Measurements from ENCODE around the gene CYSRT1.
"Not testable (repeated sequence)": the region's sequence is repeated elsewhere in the genome, so short reads cannot be mapped to it uniquely, and the experiment has no call there.

CYSRT1 gene

DNA sequence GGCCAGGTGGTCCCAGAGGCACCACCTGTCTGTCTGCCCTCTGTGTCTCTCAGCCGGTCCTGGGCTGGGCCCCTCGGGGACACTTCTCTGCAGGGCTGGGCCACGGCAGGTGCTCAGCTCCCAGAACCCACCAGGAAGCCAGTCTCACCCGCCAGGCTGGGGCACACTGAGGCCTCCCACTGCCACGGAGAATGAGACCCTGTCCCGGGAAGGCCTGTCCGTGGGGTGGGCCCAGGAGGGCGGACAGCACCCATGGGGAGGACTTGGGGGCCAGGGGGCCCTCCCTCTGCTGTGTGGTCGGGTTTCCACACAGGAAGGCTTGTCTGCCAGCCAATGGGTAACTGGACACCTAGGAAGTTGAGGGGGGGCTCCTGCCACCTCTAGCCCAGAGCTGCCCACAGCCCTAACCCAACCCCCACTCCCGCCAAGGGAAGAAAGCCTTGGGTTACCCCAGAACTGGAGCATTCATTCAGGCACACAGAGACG lies 12.0 kb downstream of the CYSRT1 start:
- TF ChIP-seq, protein P1, sequence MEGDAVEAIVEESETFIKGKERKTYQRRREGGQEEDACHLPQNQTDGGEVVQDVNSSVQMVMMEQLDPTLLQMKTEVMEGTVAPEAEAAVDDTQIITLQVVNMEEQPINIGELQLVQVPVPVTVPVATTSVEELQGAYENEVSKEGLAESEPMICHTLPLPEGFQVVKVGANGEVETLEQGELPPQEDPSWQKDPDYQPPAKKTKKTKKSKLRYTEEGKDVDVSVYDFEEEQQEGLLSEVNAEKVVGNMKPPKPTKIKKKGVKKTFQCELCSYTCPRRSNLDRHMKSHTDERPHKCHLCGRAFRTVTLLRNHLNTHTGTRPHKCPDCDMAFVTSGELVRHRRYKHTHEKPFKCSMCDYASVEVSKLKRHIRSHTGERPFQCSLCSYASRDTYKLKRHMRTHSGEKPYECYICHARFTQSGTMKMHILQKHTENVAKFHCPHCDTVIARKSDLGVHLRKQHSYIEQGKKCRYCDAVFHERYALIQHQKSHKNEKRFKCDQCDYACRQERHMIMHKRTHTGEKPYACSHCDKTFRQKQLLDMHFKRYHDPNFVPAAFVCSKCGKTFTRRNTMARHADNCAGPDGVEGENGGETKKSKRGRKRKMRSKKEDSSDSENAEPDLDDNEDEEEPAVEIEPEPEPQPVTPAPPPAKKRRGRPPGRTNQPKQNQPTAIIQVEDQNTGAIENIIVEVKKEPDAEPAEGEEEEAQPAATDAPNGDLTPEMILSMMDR (IDR thresholded peaks at IDR 0.05; ENCODE audit: unreplicated experiment in 3 of 3) = no peak
- H3K4me3 Mint-ChIP-seq = peak overlapping the region in 1 of 3 experiments; percentile 39
- H3K27me3 Mint-ChIP-seq (ENCODE audit: low read depth) = peaks cover 5% of the 10 kb centered on the region

DNA sequence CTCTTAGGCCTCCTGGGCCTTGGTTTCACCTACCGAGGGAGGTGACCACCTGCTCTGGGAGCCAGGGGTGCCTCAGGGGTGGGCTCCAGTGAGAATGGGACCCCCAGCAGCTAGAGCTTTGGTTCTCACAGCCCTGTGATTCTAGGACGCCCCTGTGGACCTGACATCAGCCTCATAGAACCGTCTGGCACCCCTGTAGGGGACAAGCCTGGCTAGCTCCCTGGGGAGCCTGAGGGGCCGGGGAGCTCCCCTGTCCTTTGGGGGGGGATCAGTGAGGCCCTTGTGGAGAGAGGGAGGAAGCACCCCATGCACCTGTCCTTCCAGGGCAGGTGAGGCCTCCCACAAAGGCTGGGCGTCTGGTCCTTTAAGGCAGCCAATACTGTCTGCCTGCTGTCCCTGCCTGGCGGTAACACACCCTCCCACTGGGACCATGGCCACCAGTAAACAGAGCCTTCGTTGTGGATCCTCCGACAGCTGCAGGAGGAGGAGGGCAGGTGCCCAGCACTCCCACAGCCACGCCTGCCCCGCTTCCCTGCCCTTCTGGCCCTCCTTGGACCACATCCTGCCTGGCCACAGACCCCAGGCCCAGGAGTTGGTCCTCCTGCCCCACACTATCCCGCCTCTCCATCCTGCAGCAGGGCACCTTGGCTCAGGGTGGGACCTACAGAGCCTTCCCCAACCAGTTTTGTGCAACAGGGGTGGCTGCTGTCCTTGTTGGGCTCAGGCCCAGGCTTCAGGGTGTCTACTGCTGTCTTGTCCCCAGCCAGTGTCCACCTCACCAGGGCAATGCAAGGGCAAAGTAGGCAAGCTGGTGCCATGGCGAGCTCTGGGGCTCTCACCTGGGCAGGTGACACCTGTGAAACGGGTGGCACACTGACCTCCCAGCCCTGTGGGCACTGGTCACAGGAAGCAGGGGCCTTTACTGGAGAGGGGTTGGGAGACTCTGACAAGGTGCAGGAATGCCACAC lies 13.1 kb downstream of the CYSRT1 start:
- Mint-ChIP-seq H3K36me3 (ENCODE audit: low read depth) (peaks cover 10% of the 10 kb centered on the region), H3K4me3 (peak overlapping the region; percentile 54 to 70 (median 56)), H3K4me1 (peaks cover 31% of the 10 kb centered on the region), H3K27me3 (ENCODE audit: low read depth) (peaks cover 5% of the 10 kb centered on the region), H3K27ac (peak overlapping the region; percentile 23 to 51 (median 40)), H3K9me3 (no peaks in the 10 kb centered on the region)
- TF ChIP-seq, protein P1 (IDR thresholded peaks at IDR 0.05; ENCODE audit: unreplicated experiment in 3 of 3) = no peak

More for the DNA sequence above, 12.0 kb downstream of the CYSRT1 start:
- Mint-ChIP-seq H3K27ac (no peak overlapping the region), H3K4me1 (peaks cover 24% of the 10 kb centered on the region), H3K36me3 (ENCODE audit: low read depth) (no peaks in the 10 kb centered on the region), H3K9me3 (no peaks in the 10 kb centered on the region)

DNA sequence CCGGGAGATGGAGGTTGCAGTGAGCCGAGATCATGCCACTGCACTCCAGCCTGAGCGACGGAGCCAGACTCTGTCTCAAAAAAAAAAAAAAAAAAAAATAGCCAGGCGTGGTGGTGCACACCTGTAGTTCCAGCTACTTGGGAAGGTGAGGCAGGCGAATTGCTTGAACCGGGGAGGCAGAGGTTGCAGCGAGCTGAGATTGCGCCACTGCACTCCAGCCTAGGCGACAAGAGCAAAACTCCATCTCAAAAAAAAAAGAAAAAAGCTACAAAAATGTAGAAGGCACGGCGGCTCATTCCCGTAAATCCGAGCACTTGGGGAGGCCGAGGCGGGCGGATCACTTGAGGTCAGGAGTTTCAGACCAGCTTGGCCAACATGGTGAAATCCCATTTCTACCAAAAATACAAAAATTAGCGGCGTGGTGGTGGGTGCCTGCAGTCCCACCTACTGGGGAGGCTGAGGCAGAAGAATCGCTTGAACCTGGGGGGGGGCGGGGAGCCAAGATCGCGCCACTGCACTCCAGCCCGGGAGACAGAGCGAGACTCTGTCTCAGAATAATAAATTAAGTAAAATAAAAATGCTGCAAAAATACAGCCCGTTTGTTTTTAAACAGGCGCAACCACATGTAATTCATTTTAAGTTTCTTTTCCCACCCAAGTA lies 14.7 kb downstream of the CYSRT1 start:
- Mint-ChIP-seq H3K27ac (peak overlapping the region in 2 of 3 experiments; percentile 69 to 84), H3K4me3 (peak overlapping the region; percentile 79 to 86 (median 84)), H3K4me1 (peaks cover 38% of the 10 kb centered on the region), H3K36me3 (ENCODE audit: low read depth) (peaks cover 19% of the 10 kb centered on the region)
- not testable (repeated sequence) for H3K27me3 Mint-ChIP-seq (ENCODE audit: low read depth); H3K9me3 Mint-ChIP-seq

DNA sequence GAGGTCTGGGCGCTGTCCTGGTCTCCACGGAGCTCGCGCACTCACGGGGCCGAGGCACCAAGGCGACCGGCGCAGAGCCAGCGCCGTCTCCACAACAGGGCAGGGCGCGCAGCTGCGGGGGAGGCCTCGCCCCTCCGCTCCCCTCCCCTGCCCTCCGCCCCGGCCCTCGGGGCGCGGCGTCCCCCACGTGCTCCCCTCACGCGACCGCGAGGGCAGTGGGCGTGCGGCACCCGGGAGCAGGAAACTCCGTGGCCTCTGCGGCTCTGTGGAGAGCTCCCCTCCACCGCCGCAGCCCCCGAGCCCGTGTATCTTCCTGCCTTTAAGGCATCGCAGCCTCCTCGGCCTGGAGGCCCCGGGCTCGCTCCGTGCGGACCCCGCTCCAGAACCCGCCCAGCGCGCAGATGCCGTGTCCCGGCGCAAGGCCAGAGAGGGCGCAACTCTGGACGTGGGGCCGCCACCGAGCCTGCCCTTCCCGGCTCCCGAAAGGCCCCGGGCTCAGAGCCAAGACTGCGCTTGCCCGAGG lies 15.4 kb downstream of the CYSRT1 start:
- Mint-ChIP-seq H3K36me3 (ENCODE audit: low read depth) (peaks cover 19% of the 10 kb centered on the region), H3K4me3 (peak overlapping the region; percentile 79 to 86 (median 84)), H3K4me1 (peaks cover 34% of the 10 kb centered on the region), H3K27ac (peak overlapping the region; percentile 69 to 84 (median 73)), H3K9me3 (no peaks in the 10 kb centered on the region), H3K27me3 (ENCODE audit: low read depth) (no peaks in the 10 kb centered on the region)
- TF ChIP-seq, protein P1 (IDR thresholded peaks at IDR 0.05; ENCODE audit: unreplicated experiment in 3 of 3) = no peak

DNA sequence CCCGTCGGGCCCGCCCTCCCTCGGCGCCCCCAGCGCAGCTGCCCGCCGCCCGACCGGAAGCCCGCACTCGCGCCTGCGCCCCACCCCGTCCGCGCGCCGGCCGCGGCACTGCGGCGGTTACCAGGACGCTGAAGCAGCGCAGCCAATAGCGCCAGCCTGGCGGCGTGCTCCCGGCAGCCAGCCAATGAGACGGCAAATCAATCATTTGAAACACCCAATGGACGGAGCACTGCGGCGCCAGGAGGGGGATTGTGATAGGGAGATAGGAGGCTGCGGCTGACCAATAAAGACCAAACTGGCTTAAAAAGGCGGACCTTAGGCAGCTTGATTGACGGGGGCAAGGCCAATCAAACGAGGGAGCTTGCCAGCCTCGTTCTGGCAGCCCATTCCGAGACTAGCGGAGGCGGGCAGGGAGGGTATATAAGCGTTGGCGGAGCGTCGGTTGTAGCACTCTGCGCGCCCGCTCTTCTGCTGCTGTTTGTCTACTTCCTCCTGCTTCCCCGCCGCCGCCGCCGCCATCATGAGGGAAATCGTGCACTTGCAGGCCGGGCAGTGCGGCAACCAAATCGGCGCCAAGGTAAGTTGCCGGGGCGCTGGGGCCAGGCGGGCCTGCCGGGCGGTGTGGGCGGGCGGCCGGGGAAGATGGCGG lies 16.0 kb downstream of the CYSRT1 start, which contains the start of gene TUBB4B:
TSS of gene TUBB4B (plus strand) at position 447 of the 649 bp plus-strand sequence. CDS start at position 521, 74 bp downstream.
- no peaks in the 10 kb centered on the region for H3K9me3 Mint-ChIP-seq
- no peaks in the 10 kb centered on the region for H3K27me3 Mint-ChIP-seq (ENCODE audit: low read depth)
- peaks cover 19% of the 10 kb centered on the region for H3K36me3 Mint-ChIP-seq (ENCODE audit: low read depth)
- H3K27ac Mint-ChIP-seq = peak within 1 kb of the TSS; percentile 73 to 95 (median 94)
- peak within 1 kb of the TSS; percentile 89 to 96 (median 93) for H3K4me3 Mint-ChIP-seq
- peaks cover 34% of the 10 kb centered on the region for H3K4me1 Mint-ChIP-seq
- TF ChIP-seq, protein P1 (IDR thresholded peaks at IDR 0.05; ENCODE audit: unreplicated experiment in 3 of 3) = no peak
